HG03097 (cell line): ENCODE results near the gene GDAP1L1.

Experiments used
- ATAC-seq: cut with Tn5 transposase; IDR thresholded peaks from one replicate; pipeline ENCODE4 v1.9.1; 2021; ENCODE audit not compliant: unreplicated experiment, low FRiP score

The GDAP1L1 gene

DNA sequence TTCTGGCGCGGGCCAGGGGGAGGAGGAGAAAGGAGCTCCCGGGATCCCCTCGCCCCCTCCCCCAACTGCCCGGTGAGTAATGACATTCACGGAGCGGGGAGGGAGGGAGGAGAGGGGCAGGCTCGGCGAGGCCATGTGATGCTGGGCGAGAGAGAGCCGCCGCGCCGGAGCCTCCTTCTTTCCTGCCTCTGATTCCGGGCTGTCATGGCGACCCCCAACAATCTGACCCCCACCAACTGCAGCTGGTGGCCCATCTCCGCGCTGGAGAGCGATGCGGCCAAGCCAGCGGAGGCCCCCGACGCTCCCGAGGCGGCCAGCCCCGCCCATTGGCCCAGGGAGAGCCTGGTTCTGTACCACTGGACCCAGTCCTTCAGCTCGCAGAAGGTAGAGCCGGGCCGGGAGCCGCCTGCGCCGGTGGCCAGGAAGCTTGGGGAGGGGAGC lies at the start of gene GDAP1L1:
GDAP1L1 (plus strand) TSS at position 178 of the 441 bp plus-strand sequence; CDS start at position 205, 27 bp downstream.
- ATAC-seq, result no peak

DNA sequence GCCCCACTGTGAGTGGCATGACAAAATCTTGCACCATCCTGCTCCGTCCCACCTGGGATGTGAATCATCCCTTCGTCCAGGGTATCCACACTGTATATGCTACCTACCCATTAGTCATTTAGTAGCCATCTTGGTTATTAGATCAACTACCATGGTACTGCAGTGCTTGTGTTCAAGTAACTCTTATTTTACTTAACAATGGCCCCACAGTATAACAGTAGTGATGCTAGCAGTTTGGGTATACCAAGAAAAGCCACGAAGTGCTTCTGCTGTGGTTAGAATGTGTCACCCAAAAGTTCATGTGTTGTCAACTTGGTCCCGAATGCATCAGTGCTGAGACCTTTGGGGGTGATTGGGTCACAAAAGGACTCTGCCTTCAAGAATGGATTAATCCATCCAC lies 48.2 kb upstream of the GDAP1L1 start:
- no peak for ATAC-seq

DNA sequence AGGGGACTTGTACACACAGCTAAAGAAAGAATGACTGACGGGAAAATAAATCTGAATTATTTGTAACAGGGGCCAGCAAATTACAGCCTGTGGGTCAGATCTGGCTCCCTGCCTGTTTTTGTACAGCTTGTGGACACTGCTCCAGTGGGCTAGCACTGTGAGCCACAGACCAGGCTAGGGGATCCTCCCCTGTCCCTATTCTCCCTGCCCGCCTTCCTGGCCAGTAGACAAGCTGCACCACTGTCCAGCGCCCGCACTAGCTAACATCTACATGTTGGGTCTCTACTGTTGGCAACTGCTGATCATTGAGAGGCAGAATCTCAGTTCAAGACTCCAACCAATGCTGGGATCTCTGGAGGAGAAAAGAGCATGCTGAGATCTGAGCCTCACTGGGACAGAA lies 47.2 kb upstream of the GDAP1L1 start:
- no peak for ATAC-seq

DNA sequence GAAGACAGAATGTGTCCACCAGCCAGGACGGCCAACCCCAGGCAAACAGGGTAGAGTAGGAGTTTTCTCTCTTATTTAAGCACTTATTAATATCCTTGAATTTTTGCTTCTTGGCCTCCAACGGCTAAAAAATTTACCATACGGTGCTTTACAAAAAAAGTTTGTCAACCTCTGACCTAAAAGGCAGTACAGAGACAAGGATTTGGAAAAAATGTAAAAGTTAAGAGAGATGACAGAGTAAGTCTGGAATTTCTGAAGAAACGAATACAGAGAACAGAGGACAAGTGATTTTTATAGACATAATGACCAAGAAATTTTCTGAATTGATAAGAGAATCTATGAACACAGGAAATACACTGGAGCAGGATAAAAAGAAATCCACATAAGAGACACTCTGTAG lies 46.7 kb upstream of the GDAP1L1 start:
- no peak for ATAC-seq

DNA sequence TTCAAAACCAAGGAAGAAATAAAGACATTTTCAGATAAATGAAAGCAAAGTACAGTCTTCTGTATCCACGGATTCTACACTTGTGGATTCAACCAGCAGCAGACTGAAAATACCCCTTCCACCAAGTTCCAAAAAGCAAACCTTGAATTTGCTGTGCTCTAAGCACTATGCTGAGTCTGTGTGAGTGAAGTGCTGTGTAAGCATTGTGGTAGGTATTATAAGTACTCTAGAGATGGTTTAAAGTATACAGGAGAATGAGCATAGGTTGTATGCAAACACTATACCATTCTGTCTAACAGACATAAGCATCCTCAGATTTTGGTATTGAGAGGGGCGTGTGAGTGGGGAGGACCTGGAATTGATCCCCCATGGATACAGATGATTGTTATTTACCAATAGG lies 46.1 kb upstream of the GDAP1L1 start:
- ATAC-seq, result no peak

DNA sequence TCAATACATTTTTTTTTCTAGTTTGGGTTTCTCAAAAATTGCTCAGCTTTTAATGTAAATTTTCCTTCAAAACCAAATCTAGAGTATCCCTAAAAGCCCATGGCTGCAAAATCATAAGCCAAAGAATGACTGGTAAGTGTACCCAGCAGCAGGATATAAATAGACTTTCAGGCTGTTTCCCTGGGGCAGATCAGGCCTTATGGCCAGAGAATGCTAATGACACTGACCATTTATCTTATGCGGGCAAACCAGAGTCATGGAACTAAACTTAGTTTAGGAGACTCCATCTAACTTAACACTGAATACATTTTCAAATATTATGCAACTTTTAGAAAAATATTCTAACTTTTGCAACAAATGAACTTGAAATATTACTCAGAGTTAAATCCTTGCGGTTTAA lies 43.9 kb upstream of the GDAP1L1 start:
- ATAC-seq, result no peak

DNA sequence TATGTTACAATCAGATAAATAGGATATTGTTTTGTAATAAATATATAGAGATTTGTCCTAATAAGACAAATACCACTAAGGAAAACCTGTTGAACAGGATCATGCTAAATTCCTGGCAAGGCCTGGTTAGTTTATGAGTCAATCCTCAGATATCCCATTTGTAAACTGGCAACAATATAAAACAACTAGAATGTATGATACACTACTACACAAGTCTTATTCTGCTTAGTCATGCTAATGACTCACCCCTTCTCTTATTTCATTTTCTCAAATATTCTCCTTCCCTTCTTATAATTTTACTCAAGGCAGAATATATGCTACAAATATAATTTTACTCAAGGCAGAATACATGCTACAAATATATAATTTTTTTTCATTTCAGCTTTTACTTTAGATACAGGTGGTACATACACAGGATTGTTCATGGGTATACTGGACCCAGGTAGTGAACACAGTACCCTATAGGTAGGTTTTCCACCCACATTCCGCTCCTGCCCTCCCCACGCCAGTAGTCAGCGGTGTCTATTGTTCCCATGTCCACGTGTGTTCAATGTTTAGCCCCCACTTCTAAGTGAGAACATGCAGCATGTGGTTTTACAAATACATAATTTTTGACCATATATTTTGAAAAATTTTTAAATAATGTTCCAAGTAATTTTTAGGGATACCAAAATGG lies 42.8 kb upstream of the GDAP1L1 start:
- no peak for ATAC-seq

DNA sequence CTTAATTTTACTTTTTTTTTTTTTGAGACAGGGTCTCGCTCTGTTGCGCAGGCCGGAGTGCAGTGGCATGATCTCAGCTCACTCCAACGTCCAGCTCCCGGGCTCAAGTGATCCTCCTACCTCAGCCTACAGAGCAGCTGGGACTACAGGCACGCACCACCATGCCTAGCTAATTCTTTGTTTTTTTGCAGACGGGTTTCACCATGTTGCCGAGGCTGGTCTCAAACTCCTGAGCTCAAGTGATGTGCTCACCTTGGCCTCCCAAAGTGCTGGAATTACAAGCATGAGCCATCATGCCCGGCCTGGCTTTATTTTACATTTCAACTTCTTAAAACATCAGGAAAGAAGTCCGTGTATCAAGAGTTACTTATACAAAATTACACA lies 42.3 kb upstream of the GDAP1L1 start:
- ATAC-seq, result no peak

DNA sequence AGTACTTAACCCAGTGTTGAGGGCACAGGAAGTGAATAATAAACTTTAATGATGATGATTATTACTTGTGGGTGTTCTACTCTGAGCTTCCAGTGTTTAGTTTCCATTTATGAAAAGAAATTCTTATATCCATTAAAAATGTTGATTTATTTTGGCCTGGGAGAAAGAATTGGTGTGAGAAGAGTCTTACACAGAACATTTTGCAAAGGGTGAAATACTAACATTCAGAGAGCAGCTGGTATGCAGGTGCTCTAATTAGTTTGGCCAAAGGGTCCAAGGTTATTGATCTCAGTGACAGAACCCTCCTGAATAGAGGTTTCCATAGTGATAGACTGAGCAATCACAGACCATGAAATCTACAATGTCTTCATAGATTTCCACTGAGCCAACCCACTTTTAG lies 41.0 kb upstream of the GDAP1L1 start:
- ATAC-seq, result no peak

DNA sequence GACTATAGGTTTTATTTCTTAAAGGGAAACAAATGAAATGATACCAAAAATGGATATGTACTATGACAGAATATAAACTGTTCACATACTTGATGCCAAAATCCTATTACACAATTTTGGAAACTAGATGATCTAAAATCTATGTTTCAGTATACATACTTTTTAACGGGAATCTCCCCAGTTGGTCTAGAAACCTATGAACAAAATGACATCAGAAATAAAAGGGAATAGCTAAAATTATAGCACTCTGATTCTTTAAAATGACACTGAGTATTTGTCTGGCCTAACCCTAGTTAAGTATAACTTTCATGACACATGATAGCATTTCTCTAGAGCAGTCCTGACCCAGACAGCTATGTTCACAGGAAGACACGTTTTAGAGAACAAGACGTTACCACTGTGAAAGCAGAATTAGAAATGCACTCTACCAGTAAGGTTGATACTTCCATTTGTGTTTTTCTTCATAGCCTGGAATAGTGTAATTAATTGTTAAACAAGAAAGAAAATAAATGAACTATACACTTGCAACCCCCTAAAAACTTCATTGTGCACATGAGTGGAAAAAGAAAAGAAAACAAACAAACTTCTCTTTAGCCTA lies 39.9 kb upstream of the GDAP1L1 start:
- ATAC-seq, result no peak

DNA sequence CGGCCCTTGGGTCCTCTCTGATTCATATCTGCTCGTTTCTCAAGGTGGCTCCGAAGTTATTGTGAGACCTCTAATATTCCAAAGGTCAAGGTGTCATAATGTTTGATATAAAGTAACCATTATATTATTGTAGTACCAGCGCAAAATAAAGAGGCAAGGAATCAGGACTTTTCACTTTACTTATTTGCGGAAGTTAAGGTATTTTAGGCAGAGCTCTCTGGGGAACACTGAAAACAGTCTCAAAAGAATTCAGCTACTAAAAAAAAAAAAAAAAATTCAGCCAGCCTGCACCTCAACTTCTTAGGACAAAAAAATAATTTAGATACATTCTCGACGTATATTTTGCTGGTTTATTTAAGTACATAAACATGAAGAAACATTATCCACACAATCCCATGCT lies 38.9 kb upstream of the GDAP1L1 start:
- no peak for ATAC-seq

DNA sequence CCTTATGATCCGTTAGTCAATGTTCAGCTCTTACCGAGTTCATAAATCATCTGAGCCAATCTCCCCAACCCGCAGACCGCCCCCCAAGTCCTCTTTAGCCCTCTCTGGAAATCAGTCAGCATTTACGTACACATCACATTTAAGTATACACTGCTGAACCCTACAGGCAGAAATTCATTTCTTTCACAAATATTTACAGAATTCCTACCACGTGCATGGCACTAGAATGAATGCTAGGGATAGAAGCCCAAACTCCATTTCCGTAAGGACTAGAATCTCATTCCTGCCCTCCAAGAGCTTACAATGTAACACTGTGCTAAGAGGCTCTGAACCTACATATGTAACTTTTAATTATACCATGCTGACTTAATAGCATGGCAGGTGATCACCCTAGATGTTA lies 38.3 kb upstream of the GDAP1L1 start:
- no peak for ATAC-seq

DNA sequence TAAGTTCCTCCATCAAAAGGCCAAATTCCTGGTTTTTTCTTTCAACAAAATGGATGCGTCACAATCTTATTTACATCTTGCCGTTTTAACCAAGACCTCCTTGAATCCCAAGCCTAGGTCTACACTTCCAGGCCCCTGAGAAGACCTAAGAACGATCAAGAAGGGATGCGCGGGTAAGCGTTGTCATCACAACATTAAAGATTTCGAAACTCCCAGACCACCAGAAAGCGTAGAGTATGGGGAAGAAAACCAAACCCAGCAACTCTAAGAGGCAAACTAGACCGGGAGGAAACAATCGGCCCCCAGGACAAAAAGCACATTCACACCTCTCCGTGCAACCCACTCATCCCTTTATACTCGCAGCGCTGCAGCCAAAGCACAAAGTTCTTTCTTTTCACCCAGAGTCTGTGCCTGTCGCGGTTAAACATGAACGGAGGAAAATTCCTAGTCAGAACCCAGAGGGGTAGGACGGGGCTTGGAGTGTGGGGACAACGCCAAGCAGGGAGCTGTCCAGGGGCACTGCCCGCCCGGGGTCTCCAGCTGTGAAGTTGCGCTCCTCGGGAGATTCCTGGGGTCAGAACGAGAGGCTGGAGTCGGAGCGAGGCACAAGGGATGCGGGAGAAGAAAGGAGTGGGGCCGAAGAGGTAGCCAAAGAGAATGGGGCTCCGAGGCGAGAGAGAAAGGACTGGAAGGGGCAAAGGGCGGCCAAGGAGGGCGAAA lies 37.3 kb upstream of the GDAP1L1 start:
- no peak for ATAC-seq

DNA sequence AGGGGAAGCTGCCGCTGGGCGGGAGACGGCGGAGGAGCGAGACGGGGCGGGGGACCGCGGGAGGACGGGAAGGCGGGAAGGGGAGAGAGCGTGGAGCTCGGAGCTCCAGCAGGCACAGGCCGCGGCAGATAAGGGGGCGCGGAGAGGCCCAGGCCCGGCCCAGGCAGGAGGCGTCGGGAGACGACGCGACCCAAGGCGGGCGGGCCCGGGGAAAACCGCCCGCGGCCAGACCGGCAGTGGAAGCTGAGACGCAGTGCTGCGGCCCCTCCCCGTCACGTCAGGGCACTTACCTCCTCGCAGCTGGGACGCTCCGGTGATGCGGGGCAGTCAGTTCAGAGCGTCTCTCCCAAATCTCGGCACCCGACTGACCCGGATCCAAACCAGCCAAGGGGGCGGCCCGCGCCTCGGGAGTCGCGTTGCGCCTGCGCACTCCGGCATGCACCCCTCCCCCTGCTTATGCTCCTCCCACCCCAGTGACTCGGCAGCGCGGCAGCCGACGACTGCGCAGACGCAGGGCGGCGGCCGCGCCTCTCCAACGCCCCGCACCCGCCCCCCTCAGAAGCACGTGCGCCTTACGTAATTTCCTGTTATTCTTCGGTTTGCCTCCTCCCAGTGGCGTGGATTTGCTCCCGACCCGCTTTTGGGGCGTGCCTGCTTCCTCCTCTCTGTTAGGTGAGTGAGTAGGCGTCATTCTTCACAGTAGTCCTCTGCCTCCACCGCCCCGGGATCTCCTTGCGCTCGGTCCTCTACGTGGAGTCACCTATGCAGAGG lies 36.5 kb upstream of the GDAP1L1 start, which contains the start of gene OSER1:
OSER1 (minus strand) TSS at position 366 of the 771 bp plus-strand sequence. CDS start 3,814 bp downstream, outside the sequence.
- ATAC-seq, result peak; percentile 76

DNA sequence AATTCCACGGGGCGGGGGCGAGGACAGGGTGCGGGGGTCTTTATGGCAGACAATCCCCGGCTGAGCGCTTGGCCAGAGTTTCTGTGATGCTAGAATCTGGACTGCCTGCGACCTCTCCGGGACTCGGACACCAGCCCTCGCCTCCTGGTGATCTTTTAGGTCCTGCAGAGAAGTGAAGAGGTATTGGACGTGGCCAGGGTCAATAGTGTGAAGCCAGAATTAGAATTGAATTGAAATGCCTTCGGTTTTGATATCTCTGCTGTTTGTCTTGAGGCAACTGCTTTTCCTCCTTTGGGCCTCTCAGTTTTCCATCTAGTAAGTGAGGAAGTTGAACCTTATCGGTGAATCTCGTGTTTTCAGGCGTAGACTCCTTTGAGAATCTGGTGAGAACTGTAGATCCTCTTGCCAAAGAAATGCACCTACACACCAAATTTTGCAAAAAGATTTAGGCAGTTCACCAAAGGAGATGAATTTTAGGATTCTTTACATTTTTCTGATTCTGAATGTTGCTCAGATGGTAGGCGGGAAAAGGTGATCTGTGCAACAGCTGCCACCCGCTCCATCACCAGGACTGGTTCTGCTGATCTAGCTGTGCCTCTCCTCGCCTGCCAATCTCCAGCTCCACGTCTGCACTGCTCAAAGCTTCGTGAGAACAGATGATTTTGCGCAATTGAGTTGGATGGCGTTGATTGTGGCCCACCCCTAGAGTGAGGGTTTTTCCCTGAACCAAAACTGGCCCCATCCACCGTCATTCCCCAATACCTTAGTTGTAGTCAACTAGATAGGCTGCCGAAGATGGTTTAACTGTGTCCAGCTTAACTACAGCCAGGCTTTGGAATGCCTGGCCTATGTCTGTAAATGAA lies 35.7 kb upstream of the GDAP1L1 start:
- ATAC-seq, result peak; percentile 13

DNA sequence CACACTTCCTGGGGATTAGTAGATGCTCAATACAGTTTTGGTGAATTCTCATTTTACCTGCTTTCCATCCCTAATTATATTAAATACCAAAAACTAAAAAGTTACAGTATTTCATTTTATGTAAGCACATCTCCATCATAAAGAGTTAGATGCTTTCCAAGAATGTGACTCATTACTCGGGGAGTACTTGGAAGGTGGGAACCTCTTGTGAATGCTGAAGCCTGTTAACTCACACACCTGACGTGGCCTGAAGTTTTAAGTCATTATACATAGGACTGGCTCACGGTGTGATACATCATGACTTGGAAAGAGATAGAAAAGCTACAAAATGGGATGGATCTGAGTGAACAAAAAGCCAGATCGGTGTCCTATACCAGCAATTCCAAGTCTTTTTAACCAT lies 34.3 kb upstream of the GDAP1L1 start:
- ATAC-seq, result no peak

DNA sequence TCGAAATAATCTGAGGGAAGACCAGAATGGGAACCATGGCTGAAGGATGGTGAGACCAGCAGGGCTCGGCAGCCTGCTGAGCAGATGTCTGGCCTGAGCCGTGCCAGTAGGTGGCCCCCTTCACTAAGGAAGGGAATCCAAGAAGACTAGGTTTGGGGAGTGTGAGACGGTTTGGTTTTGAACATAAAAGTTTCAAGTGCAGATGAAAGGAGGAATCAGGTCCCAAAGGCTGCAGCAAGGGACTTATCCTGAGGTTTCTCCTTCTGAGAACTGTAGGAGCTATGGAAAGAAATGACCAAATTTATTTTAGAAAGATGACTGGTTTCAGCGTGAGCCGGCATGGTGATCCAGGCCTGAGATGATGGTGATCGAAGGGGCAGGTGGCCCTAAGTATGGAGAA lies 32.0 kb upstream of the GDAP1L1 start:
- no peak for ATAC-seq

DNA sequence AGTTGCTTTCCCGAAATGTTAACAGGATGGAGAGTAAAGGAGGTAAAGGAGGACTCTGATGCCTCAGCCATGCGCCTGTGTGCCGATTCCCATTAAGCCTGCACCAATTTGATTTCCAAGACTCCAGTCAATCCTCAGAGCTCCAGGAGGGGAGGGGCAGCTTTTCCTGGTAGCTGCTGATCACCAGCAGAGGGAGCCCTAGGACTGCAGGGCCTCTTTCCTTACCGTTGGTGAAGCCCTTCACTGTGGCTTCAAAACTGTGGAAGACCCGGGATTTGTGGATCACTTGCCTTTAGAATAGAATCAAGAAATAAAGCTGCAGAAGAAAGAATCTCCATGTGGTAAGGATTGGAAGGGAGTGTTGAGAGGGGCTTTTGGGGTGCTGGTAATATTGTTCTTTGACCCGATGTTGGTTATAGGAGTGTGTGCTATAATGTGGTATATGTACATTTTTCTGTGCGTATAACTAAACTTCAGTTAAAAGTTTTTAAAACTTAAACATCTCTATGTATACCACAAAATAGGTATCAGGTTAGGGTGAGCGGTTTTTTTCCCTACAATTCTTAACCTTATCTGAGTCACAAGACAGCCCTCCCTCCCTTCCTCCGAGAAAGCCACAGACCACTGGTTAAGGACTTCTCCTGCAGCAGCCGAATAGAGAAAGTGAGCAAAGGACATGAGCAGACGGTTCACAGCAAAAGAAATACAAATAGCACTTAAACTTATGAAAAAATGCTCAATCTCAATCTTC lies 29.6 kb upstream of the GDAP1L1 start:
- ATAC-seq, result no peak

DNA sequence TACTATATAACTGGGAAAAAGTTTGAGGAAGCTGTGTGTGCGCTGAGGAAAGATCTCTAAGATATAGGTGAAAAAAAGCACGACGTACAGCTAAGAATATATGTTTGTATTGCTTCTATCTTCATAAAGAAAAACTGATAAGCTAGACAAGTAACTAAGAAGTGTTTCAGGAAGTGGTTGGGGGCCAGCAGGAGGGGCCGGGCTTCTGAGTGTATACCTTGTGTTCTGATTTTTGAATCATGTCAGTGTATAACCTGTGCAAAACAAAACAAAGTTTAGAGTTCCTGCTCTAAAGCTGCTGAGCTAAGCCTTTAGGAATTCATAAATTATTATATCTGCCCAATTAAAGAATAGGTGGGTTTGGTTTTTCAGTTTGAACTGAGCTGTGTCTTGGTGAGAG lies 28.7 kb upstream of the GDAP1L1 start:
- ATAC-seq, result no peak
